CD1c-positive myeloid dendritic cell (primary cell): ENCODE results near the gene TTC34.
"Not testable (repeated sequence)": the region's sequence is repeated elsewhere in the genome, so short reads cannot be mapped to it uniquely, and the experiment has no call there.

ENCODE experiments used
- DNase-seq: peaks from one replicate; pipeline ENCODE4 v3.0.0-alpha.2; 2016; ENCODE audit errors: extremely low spot score

Gene TTC34

GRCh38 chr1:2629627-2630497 lies 171.6 kb downstream of the TTC34 start:
- DNase-seq: no peak

- DNase-seq: no peak
Measured at GRCh38 chr1:2628933-2629626, 172.4 kb downstream of the TTC34 start.

- no peak for DNase-seq
Measured at GRCh38 chr1:2628191-2628932, 173.1 kb downstream of the TTC34 start.

- DNase-seq: no peak
Measured at GRCh38 chr1:2627746-2628145, 173.7 kb downstream of the TTC34 start.

GRCh38 chr1:2625748-2626147 lies 175.7 kb downstream of the TTC34 start:
- not testable (repeated sequence) for DNase-seq

- no peak for DNase-seq
Measured at GRCh38 chr1:2625311-2625710, 176.2 kb downstream of the TTC34 start.

- no peak for DNase-seq
Measured at GRCh38 chr1:2624735-2625300, 176.7 kb downstream of the TTC34 start.

GRCh38 chr1:2623571-2624337 lies 177.7 kb downstream of the TTC34 start:
- DNase-seq: no peak

- DNase-seq: no peak
Measured at GRCh38 chr1:2617971-2618470, 183.5 kb downstream of the TTC34 start.

- DNase-seq: no peak
Measured at GRCh38 chr1:2614145-2614544, 187.3 kb downstream of the TTC34 start.

- no peak for DNase-seq
Measured at GRCh38 chr1:2612591-2613365, 188.7 kb downstream of the TTC34 start.

GRCh38 chr1:2611621-2612437 lies 189.7 kb downstream of the TTC34 start:
- DNase-seq: no peak

GRCh38 chr1:2611031-2611501 lies 190.4 kb downstream of the TTC34 start:
- peak; percentile 10 for DNase-seq

GRCh38 chr1:2610036-2610959 lies 191.2 kb downstream of the TTC34 start:
- no peak for DNase-seq

- no peak for DNase-seq
Measured at GRCh38 chr1:2609319-2610035, 192.0 kb downstream of the TTC34 start.

GRCh38 chr1:2607641-2608091 lies 193.8 kb downstream of the TTC34 start:
- DNase-seq: no peak

GRCh38 chr1:2606881-2607621 lies 194.4 kb downstream of the TTC34 start:
- no peak for DNase-seq
